Measurements from ENCODE around the gene CYTH3. TPM values are rescaled to one million over a fixed set of nuclear protein-coding genes. Genes with fewer than 3 reads are reported as not detected.
"Not testable (repeated sequence)": the region's sequence is repeated elsewhere in the genome, so short reads cannot be mapped to it uniquely, and the experiment has no call there.

The CYTH3 gene
- total RNA-seq, 1 experiment from 2014 or later: 16.7 TPM

DNA sequence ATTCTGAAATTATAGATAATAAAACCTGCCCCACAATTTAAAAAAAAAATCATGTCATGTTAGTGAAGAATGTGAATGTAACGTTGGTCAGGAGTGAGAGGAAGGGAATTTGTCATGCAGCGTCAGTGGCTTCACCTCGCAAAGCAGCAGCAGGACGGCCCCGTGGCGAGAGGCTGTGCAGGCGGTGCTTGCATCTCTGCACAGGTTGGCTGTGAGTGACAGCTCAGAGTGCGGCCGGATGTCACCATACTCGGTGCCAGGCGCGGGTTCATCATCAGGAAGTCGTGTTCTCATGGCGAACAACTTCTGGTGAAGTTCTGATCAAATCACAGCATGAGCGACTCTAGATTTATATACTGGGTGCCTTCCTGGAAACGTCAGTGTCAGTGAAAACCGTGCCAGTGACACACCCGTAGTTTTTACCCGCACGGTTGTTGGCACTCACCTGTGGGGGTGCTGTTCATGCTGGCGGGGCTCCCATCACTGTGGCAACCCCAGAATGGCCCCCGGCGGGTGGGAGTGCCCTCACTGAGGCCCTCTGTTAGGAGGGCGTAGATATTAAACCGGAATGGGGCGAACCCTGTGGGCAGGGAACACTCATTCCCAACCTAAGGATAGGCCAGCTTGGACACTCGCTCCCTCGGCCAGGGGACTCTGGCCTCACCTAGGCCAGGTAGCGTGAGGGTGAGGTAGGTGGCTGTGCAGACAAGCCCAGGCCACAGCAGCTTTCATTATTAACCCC is 120.3 kb downstream of the CYTH3 start:
- ChIA-PET CTCF (interaction anchor here (0.6 kb wide), 1 partner anchor 295 kb away, joined by 4 read pairs; no protein-coding TSS in a partner anchor), POLR2A (no interaction called here), RAD21 (ENCODE audit: low non-redundant PET in 1 of 2, low total read pairs in 2 of 2, uncharacterized antibody in 2 of 2, unreplicated experiment in 2 of 2) (no interaction called here)
- no TSS peak for BruUV-seq (replicated peaks)
- ATAC-seq (no peak), DNase-seq (ENCODE audit: low read depth, low spot score) (no peak)
- no peaks in the 10 kb centered on the region for H4K20me1 ChIP-seq (ENCODE audit: insufficient read depth)
- intact Hi-C loops (cut with micrococcal nuclease): no loop called here
- no peaks in the 10 kb centered on the region for H3K9me3 ChIP-seq (ENCODE audit: control insufficient read depth in 1 of 2, insufficient read depth in 1 of 2, low read depth in 1 of 2, low read length in 2 of 2)
- TF ChIP-seq TCF7L2 (IDR thresholded peaks at IDR 0.05; ENCODE audit: borderline replicate concordance, extremely low read depth, insufficient read depth, insufficient read length) (no peak), ZFX (IDR thresholded peaks at IDR 0.05) (no peak), YY1 (IDR thresholded peaks at IDR 0.05; ENCODE audit: extremely low read depth, insufficient replicate concordance, low read depth, low read length) (no peak), SP1 (IDR thresholded peaks at IDR 0.05; ENCODE audit: low read depth) (no peak), EZH2phosphoT487 (IDR thresholded peaks at IDR 0.05; ENCODE audit: borderline replicate concordance) (no peak), CEBPB (IDR thresholded peaks at IDR 0.05; ENCODE audit: low read depth) (no peak)
- TF ChIP-seq, protein P1, sequence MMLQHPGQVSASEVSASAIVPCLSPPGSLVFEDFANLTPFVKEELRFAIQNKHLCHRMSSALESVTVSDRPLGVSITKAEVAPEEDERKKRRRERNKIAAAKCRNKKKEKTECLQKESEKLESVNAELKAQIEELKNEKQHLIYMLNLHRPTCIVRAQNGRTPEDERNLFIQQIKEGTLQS (IDR thresholded peaks at IDR 0.05): no peak
- H3K36me3 ChIP-seq (ENCODE audit: control insufficient read depth in 1 of 2, insufficient read depth in 2 of 2, low read length in 2 of 2): peaks cover 30 to 49% of the 10 kb centered on the region in 2 experiments
- no peaks in the 10 kb centered on the region for H3K4me1 ChIP-seq (ENCODE audit: control insufficient read depth in 1 of 2, insufficient read depth in 2 of 2, low read length in 2 of 2)
- H2AFZ ChIP-seq (ENCODE audit: low read depth, low read length, poor library complexity, severe bottlenecking): no peak overlapping the region
- no peak overlapping the region for H3K9ac ChIP-seq (ENCODE audit: low read length)
- no peak overlapping the region for H3K4me2 ChIP-seq (ENCODE audit: low read length)
- H3K9me2 ChIP-seq (ENCODE audit: insufficient read depth): no peaks in the 10 kb centered on the region
- H3K27ac ChIP-seq (ENCODE audit: low read depth, low read length): no peak overlapping the region
- no peak overlapping the region for H3K4me3 ChIP-seq (replicated peaks in 1 of 2; ENCODE audit: low read depth in 1 of 2, low read length in 2 of 2)
- H3K79me2 ChIP-seq (ENCODE audit: insufficient read depth, low read length): no peaks in the 10 kb centered on the region
- H3K27me3 ChIP-seq (ENCODE audit: insufficient read depth, low read length): no peaks in the 10 kb centered on the region

DNA sequence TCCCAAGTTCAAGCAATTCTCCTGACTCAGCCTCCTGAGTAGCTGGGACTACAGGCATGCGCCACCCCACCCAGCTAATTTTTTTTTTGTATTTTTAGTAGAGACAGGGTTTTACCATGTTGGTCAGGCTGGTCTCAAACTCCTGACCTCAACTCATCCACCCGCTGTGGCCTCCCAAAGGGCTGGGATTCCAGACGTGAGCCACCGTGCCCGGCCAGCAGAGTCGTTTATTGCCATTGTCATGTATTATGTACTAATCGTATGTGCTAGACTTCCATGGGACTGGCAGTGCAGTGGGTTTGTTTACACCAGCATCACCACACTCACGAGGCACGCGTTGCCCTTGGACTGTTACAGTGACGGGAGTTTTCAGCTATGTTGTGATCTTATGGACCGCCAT is 120.9 kb downstream of the CYTH3 start:
- CTCF ChIA-PET; H3K4me2 ChIP-seq (ENCODE audit: low read length); H3K9me3 ChIP-seq (ENCODE audit: control insufficient read depth in 1 of 2, insufficient read depth in 1 of 2, low read depth in 1 of 2, low read length in 2 of 2); intact Hi-C loops (cut with micrococcal nuclease); H3K9me2 ChIP-seq (ENCODE audit: insufficient read depth); RAD21 ChIA-PET (ENCODE audit: low non-redundant PET in 1 of 2, low total read pairs in 2 of 2, uncharacterized antibody in 2 of 2, unreplicated experiment in 2 of 2); H3K9ac ChIP-seq (ENCODE audit: low read length); H3K79me2 ChIP-seq (ENCODE audit: insufficient read depth, low read length); H3K27me3 ChIP-seq (ENCODE audit: insufficient read depth, low read length); DNase-seq (ENCODE audit: low read depth, low spot score); ATAC-seq; H3K4me3 ChIP-seq (replicated peaks in 1 of 2; ENCODE audit: low read depth in 1 of 2, low read length in 2 of 2); POLR2A ChIA-PET; BruUV-seq (replicated peaks); H3K4me1 ChIP-seq (ENCODE audit: control insufficient read depth in 1 of 2, insufficient read depth in 2 of 2, low read length in 2 of 2); H2AFZ ChIP-seq (ENCODE audit: low read depth, low read length, poor library complexity, severe bottlenecking); H4K20me1 ChIP-seq (ENCODE audit: insufficient read depth); H3K27ac ChIP-seq (ENCODE audit: low read depth, low read length): not testable (repeated sequence)
- H3K36me3 ChIP-seq (ENCODE audit: control insufficient read depth in 1 of 2, insufficient read depth in 2 of 2, low read length in 2 of 2): peaks cover 31 to 54% of the 10 kb centered on the region in 2 experiments
